ENCODE data around the gene VAV2.

VAV2 gene

DNA sequence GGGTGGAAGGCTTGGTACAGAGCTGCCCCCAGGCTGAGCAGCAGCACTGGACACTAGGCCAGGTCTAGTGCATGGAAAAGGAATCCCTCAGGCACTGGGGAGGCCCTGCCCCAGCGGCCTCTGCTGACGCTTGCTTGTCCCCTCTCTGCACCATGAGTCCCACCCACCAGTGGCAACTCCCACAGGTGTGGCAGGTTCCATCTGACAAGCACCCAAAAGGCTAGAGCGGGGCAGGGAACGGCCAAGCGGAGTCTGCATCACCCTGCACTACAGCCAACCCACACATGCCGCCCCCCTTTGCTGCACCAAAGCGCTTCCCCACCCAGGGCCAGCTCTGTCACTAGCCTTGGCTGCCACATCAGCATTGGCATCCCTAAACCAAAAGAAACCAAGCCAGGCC, 138.8 kb downstream of the VAV2 start:
- no peak for DNase-seq (ENCODE audit: low read depth in 2 of 2)

DNA sequence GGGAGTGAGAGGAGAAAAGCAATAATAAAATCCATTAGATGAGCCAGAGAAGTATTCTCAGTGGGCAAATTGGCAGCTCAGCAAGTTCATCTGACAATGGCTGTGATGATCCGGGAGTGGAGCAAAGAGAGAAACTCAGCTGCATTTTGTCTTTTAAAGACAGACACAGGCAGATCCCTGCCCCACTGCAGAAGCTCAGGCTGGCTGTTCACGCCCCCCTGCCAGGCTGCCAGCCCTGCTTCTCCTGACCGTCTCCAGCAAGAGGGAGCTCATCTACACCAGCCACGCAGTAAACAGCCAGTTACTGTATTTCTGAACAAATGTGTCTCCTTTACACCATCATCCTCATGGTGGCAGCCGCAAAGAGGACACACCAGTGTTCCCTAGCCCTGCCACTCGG, 139.7 kb downstream of the VAV2 start:
- no peak for DNase-seq (ENCODE audit: low read depth in 2 of 2)

DNA sequence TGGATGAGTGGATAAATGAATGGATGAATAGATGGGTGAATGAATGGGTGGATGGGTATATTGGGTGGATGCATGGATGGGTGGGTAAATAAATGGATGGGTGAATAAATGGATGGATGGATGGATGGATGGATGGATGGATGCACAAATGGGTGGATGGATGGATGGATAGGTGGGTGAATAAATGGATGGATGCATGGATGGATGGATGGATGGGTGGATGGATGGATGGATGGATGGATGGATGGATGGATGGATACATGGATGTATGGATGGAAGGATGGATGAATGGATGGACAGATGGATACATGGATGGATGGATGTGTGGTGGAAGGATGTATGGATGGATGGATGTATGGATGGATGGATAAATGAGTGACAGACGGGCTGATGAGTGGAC, 140.4 kb downstream of the VAV2 start:
- no peak for DNase-seq (ENCODE audit: low read depth in 2 of 2)

DNA sequence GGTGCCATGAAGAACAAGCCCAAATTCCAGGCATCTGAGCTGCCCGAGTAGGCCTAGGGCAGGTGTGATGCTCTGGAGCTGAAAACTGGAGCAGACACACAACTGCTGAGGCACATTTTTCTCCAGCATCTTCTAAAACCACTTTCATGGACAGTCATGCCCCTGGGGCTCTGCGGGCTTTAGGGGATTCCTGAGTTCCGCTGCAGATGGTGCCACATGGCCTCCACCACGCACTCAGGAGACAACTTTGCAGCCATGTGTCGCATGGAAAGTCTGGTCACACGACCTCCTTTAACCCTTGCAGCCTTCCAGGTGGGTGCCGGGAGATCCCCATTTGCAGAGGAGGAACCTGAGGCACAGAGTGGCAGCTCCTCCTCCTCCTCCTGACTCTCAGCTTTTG, 141.2 kb downstream of the VAV2 start:
- DNase-seq (ENCODE audit: low read depth in 2 of 2), result no peak

DNA sequence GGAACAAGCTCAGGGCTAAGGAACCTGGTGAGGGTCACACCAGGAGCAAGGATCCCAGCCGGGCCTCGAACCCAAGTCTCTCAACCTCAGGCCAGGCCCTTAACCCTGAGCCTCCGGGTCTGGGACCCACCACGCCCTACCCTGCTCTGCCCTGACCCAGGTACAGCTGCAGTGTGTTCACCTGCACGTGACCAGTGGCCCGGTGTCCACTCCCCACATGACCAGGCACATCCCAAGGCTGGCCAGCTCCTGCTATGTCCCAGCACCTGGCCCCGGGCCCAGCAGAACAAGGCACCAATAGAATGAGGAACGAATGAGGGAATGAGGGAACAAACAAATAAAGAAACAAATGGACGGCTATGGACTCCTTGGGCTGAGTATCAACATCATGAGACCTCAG, 142.0 kb downstream of the VAV2 start:
- DNase-seq (ENCODE audit: low read depth in 2 of 2), result no peak

DNA sequence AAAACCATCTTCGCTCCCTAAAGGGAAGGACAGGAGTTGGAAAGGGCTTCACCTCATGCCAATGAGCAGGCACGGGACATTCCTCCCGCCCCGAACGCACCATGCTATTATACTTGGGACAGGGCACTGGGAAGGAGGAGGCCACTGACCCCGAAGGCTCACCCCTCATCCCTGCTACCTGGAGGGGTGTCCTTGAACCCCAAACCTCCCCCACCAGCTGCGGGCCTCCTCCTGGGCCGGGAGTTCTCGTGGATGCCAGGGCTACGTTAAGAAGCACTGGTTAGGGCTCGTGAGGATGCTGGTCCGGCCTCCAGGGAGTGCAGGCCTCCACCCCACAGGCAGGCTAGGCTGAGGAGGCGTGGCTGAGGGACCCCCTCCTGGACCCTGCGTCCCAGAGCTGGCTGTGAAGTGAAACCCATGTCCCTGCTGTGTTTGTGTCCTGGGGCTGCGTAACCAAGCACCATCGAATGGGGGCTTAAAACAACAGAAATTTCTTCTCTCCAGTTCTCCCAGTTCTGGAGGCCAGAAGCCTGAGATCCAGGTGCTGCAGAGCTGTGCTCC, 142.9 kb downstream of the VAV2 start:
- DNase-seq (ENCODE audit: low read depth in 2 of 2), result no peak

- peak in 1 of 2 experiments; percentile 13 for DNase-seq (ENCODE audit: low read depth in 2 of 2)
These were observed 143.5 kb downstream of the VAV2 start for GRCh38 chr9:133848471-133849109.

GRCh38 chr9:133846483-133847090, 145.5 kb downstream of the VAV2 start:
- DNase-seq (ENCODE audit: low read depth in 2 of 2), result no peak

DNA sequence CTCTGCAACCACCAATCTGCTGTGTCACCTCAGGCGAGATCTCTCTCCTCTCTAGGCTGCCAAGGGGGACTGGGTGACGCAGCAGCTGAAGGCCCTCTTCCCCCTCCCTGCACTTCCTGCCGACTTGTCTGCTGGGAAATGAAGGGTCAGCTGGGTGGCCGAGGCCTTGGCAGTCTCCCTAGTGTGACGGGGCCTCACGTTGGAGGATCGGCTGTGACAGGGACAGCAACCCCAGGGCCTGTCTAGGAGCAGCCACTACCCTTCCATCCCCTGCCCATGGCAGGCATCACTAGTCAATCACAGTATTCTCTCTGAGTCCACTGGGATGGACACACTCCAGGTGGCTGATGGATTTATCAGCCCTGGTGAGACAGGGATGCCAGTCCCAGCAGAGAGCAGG, 146.7 kb downstream of the VAV2 start:
- DNase-seq (ENCODE audit: low read depth in 2 of 2), result no peak

DNA sequence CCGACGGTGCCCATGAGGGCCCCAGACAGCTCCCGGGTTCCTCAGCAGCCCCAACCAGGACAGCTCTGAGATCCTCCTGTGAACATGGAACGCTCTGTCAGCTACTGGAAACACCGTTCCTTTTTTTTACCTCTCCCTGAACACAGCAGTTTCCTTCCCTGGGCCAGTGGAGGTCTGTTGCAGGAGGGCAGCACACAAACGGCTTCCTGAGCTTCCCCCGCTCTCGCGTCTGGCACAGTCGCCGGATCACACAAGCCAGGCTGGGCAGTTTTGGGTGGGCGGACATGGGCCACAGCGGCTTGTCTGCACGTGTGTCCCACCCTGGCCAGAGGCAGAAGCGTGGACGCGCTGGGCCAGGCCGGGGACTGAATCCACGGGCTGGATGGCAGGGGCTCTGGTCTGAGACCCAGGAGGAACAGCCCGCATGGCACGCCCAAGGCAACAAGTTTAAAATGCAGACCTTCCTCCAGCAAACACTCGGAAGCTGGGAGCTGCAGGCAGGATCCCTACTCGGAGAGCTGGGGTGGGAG, 147.2 kb downstream of the VAV2 start:
- no peak for DNase-seq (ENCODE audit: low read depth in 2 of 2)

DNA sequence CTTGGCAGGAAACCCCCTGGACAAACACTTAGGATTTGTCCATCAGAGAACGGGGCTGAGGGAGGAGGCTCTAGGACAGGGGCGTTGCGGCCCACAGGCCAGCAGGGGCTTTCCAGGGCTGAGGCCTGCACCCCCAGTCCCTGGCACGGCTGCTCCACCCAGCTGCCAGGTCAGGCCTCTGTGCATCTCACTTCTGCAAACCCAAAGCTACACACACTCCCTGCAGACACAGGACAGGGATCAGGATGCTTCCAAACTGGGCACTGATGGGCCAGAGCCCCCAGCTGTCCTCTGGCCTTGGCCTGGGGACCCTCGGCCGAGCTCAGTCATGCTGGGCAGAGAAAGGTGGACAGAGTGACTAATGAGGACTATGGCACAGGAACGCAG, 147.7 kb downstream of the VAV2 start:
- no peak for DNase-seq (ENCODE audit: low read depth in 2 of 2)

- DNase-seq (ENCODE audit: low read depth in 2 of 2), result no peak
These were observed 148.2 kb downstream of the VAV2 start for GRCh38 chr9:133843751-133844397.

DNA sequence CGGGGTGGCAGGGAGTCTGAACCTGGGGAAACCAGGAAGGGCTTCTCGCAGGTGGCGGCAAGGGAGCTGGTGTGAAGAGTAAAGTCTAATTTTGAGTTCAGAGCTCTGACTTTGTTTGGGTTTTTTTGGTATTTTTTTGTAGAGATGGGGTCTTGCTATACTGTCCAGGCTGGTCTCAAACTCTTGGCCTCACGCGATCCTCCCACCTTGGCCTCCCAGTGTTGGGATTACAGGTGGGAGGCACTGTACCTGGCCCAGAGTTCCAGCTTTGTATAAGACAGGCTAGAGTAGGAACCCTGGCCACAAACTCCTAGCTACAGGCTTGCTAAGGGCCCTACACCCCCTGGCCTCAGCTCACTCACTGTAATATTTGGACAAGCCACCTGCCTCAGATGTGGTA, 148.9 kb downstream of the VAV2 start:
- DNase-seq (ENCODE audit: low read depth in 2 of 2), result no peak

- DNase-seq (ENCODE audit: low read depth in 2 of 2), result no peak
These were observed 149.3 kb downstream of the VAV2 start for GRCh38 chr9:133842721-133843227.

- no peak for DNase-seq (ENCODE audit: low read depth in 2 of 2)
These were observed 149.9 kb downstream of the VAV2 start for GRCh38 chr9:133842174-133842573.

- no peak for DNase-seq (ENCODE audit: low read depth in 2 of 2)
These were observed 150.8 kb downstream of the VAV2 start for GRCh38 chr9:133841167-133841812.

GRCh38 chr9:133839822-133840329, 152.2 kb downstream of the VAV2 start:
- no peak for DNase-seq (ENCODE audit: low read depth in 2 of 2)

DNA sequence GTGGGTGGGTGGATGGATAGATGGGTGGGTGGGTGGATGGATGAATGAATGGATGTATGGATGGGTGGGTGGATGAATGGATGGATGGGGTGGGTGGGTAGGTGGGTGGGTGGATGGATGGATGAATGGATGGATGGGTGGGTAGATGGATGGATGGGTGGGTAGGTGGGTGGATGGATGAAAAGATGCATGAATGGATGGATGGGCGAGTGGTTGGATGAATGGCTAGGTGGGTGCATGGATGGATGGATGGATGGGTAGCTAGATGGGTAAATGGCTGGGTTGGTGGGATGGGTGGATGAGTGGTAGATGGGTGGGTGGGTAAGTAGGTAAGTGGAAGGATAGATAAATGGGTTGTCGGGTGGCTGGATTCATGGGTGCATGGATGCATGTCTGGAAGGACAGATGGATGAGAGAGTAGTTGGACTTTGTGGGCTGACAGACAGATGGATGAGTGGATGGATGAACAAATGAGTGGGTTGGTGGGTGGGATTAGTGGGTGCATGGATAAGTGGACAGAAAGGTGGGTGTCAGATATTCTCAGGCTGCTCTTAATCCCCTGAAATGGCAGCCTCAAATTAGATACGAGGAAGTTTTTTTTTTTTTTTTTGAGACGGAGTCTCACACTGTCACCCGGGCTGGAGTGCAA, 153.1 kb downstream of the VAV2 start:
- DNase-seq (ENCODE audit: low read depth in 2 of 2), result no peak

DNA sequence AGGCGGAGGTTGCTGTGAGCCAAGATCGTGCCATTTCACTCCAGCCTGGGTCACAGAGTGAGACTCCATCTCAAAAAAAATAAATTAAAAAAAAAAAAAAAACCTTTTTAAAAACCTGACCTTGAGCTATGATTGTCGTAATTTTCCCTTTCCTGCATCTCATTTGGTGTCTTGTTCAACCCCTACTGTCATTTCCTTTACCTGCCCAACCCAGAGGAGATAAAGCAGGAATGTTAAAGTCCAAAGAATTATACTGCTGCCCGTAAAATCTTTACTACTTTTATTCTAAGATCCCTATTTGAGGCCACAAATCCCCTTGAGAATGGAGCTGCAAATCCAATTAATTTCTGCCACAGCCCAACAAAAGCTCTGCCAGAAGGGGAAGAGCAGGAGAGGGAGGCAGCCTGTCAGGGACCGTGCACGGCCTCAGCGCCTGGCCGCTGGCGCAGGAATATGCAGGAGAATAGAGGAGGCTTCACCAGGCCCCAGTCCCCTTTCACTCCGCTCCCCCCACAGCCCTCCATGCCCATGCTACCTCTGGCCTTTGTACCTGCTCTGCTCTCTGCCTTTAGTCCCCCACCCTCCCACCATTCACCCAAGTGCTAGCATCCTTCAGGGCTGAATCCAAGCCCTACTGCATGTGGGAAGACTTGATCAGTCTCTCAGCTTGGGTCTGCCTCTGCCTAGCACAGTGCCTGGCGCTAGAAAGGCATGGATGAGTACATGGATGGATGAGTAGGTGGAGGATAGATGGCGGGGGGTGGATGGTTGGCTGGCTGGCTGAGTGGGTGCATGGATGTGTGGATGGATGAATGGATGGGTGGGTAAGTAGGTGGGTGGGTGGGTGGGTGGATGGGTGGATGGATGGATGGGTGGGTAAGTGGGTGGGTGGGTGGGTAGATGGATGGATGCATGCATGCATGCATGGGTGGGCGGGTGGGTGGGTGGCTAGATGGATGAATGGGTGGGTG, 154.2 kb downstream of the VAV2 start:
- no peak for DNase-seq (ENCODE audit: low read depth in 2 of 2)

- DNase-seq (ENCODE audit: low read depth in 2 of 2), result no peak
These were observed 155.3 kb downstream of the VAV2 start for GRCh38 chr9:133836818-133837217.

Data from fibroblast of skin of left quadriceps (primary cell).